Fibroblast of upper back skin (primary cell): ENCODE data around the gene HDAC7.
A peak's percentile ranks its signal among the peaks of the same experiment; 100 is the strongest.

ENCODE experiments used
- DNase-seq: peaks from one replicate; pipeline ENCODE4 v3.0.0-alpha.2; 2013

HDAC7 gene

DNA sequence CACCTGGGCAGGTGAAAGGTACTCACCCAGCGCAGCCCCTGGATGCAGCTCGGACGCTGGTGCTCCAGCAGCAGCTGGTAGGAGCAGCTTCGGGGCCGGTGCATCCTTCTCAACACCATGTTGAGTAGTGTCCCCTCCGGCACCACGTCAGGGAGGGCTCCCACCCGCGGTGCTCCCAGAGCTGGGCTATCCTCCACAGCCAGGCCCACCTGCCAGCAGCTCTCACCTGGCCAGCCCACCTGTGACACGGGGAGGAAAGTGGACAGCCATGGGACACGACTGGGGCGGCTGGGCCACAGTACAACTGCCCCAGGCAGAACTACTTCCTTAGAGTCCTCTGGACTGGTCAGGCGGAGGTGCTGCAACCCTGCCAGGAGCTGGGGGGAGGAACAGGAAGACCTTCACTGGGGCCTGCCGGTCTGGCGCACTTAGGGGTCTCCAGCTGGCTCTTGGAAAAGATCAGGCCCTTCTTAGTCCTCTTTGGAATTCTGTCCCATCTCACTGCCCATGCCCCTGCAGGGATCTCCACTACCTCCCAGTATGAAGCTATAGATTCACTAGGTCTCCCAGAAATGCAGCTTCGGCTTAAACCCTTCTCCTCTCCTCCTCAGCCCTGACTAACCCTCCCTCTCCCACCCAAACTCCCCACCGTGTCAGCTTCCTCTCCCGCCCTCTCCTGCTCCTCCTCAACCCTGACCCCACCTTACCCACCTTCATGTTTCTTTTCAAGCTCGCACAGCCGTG is 61.7 kb downstream of the HDAC7 start:
- DNase-seq: no peak

DNA sequence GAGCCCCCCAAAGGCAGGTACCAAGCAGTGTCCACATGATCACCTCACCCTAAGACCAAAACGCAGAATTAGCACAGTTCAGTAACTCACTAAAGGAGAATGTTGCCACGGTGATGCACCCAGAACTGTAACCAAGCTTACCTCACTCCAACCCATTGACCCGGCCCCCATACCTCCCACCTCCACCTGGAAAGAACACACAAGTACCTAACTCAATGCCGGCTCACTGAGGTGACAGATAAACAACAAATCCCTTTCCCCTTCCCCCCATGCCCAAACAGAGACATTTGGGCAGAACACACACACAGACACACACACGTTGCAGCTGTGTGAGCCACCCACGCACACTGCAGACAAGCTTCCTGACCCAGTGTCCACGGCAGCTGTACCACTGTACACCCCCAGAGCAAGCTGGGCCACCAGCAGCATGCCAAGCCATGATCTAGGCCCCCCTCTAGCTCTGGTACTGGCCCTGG is 62.3 kb downstream of the HDAC7 start:
- DNase-seq: no peak

DNA sequence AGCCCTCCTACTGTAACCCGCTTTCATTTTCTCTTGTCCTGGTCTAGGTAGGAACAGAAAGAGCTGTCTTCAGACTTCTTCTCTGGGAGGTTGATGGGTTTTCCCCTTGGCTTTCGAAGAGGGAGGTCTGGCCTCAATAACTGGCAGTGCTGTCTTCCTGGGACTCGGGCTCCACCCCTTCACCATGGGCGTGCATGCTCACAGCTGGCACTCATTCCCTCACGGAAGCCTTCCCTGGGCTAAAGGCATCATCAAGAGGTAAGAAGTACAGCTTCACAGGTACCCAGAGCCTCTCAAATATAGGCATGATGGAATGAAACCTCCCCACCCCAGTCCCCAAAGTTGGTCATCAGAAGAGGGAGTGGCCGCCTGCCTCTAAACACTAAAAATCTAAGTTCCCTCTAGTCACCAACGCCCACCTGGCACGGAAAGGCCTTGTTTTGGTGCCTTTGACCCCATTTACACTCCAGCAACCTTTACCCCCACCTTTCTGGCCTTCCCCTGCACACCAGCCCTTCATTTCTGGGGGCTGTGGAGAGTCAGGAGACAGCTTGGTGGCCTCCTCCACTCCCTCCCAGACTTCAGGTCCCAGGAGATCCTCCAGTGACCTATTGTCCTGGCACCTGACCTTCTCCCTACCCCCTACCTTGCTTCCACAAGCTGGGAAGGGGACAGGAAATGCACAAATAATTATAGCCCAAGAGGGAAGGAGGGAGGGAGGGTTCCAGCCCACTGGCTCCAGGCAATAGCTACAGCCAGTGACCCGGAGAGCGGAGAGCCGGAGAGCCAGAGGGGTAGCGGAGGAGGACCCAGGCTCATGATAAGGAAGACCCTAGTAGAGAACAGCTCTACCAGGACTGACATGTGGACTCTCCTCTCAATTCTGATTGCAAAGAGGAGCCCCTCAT is 63.8 kb downstream of the HDAC7 start:
- no peak for DNase-seq

DNA sequence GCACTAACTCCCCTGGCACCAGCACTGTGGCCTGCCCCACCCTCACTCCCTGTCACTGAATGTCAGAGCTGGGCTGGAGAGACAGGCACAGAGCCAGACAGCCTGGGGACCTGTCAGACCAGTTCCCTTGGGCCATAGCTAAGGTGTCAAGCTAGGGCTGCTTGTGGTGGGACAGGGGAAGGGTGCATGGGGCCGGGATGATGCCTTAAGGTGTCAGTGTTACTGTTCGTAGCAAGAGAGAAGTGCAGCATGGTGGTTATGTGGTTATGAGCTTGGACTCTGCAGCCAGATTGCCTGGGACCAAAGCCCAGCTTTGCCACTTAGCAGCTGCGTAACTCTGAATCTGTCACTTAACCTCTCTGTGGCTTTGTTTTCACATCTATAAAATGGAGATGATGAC is 64.8 kb downstream of the HDAC7 start:
- DNase-seq: no peak

DNA sequence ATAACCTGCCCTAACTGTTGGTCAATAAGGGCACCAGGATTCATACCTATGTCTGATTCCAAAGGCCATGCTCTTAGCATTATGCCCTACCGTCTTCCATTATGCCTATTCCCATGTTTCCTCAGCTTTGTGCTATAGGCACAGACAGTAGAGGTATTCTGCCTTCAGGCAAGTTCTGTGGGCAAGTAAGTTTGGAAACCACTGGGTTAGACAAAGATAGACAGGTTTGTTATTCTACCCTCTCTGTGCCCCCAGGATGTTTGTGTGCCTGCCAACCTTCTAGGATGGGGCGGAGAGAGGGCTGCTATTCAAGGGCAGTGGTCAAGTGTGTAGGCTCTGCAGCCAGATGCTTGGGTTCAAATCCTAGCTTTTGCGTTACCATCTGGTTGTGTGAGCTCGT is 65.6 kb downstream of the HDAC7 start:
- DNase-seq: no peak

DNA sequence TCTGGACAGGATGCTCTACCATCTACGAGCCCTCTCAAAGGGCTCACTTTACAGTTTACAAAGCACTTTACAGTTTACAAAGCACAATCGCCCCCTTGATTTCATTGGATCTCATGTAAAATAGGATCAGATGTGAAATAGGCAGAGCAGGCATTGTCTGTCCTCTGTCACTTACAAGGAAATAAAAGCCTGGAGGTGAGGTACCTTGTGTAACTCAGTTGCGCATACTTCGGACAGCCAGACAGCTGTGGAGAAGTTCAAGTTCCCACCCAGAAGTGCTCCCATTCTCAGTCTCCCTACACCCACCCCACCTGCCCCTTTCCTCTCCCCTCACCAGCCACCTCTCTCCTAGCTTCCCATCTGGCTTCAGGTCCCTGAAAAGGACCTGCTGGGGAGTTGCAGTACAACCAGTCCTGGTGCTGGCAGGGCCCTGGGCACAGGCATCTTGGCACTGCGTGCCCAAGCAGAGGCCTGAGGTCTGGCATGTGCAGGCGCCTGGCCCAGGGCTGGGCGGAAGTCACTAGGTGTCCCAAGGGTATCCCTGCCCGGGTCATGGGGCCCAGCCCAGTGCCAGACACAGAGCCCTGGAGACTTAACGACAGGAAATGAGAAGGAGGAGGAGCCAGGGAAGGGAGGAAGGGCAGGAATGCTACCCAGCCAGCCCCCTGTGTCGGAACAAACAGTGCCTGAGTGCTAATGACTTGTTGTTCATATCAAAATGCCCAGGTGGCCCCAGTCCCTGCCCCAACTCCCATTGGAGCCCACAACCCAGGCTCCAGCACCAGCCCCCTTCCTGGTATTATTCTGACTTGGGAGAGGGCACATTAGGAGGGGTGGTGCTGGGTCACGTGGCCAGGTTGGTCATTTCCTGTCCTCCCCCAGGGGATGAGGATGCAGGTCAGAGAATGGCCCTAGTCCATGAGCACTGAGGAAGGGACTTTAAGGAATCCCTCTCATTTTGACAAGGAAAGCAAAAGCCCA is 66.4 kb downstream of the HDAC7 start:
- DNase-seq: no peak

DNA sequence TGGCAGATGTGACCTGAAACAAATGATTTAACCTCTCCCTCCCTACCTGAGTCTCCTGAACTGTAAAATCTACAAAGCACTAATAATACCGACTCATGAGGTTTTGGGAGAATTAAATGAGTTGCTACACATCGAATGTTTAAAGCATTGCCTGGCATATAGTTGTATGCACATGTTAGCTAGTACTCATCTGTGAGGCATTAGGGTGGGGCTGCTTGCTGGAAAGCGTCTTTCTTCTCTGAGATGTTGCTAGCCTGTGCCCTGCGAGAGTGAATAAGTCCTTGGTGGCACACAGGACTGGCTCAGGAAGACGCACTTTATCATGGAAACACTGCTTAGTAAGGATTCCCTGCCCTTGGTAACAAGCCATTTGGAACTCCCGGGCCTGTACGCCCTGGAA is 67.2 kb downstream of the HDAC7 start:
- peak; percentile 34 for DNase-seq

DNA sequence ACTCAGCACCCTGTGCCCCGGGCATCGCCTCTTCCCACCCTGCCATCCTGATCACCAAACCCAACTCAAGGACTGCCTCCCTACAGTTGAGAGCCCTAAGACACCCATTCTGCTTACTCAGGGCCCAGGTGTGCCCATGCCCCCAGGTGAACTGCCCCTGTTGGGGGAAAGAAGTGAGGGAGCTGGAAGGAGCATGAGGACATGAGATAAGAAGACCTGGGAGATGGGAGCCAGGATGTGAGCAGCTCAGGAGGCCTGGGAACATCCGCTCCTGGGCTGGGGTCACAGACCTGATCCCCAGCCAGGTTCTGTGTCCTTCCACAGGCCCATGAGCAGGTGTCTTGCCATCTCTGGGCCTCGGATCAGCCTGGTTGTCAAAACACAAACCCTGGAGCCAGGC is 67.6 kb downstream of the HDAC7 start:
- DNase-seq: no peak

DNA sequence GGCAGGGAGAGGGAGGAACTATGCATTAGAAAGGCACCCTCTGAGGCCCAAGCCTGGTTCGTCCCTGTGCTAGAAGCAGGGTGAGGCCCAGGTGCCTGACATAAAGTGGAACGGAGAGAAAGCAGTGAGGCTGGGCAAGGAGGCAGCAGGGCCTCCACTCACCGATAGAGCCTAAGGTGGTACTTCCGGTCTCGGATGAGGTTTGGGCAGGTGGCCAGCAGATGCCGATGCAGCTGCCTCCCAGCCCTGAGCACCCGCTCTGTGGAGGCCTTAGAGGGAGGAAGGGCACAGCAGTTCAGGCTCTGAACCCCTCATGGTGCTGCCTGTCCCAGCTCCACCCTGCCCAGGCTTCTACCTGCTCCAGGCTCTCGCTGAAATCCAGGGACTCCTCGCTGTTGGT is 68.1 kb downstream of the HDAC7 start:
- no peak for DNase-seq

DNA sequence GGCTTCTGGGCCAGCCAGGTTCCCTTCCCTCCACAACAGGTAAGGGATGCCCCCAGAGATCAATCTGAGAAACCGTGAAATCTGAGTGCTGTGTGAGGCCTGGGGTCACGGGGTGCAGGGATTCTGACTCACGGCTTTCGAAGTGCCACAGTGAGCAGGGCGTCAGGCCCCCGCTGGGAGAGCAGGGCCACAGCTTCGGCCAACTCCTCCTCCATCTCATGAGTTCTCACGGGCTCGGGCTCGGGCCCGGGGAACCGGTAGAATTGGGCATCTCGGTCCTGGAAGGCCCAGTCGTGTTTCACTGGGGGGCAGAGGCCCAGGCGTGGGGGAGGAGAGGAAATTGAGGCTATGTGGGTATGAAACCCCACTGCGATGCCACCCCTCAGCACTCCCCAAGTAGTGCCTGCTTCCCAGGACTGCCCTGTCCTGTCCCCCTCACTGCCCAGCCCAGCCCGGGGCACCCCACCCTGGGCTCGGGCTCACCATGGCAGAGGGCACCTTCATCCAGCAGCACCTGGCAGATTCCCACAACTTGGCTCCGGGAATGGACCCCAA is 68.7 kb downstream of the HDAC7 start:
- DNase-seq: no peak

DNA sequence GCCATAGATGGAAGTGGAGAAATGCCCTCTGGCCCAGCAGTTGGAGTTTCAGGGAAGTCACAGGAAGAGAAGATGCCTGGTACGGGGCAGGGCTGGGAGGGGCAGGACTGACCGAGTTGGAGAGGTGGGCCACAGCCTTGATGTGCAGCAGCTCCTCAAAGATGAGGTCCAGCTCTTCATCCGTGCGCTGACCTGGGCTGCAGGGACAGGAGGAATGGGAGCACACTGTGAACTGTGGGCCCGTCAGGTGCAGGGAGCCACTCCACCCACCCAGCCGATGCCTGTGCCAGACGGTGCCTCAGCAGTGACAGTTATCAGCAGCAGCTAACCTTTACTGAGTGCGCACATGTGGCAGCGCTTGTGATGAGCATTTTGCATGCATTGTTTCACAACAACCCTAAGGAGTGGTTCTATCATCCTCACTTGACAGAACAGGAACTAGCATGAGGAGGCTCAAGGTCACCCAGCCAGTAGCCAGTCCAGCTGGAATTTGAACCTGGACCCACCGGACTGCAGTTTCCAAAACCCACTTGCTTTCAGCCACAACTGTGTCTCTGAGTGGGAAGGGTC is 69.4 kb downstream of the HDAC7 start:
- DNase-seq: no peak

DNA sequence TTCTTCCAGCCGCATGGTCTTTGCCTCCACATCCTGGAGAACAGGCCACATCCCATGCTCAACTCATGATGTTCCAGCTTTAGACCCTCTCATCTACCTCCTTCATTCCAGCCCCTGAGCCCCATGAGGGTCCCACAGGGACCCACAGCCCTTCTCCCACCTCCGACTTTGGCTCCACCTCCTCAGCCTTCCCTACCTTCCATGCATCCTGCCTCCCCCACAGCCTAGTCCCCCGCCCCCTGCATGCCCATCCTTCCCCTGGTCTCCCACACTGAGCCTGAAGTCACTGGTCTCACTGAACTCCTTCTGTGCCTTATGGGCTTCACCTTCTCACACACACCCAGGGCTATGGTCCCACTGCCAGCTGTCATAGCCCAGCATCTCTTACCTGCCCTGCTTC is 70.8 kb downstream of the HDAC7 start:
- DNase-seq: no peak

DNA sequence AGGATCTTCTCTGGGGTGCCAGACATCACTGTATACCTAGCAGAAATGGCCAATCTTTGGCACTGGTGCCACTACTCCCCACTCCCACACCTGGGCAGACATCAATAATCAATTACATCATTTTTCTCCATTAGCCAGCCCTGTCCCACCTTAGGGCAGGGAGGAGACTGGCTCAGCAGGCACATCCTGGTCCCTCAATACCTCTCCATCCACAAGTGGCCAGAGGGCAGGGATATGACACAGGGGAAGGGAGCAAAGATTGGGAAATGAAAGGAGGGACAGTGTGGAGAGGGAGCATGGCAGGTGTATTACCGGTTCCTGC is 71.2 kb downstream of the HDAC7 start:
- no peak for DNase-seq

DNA sequence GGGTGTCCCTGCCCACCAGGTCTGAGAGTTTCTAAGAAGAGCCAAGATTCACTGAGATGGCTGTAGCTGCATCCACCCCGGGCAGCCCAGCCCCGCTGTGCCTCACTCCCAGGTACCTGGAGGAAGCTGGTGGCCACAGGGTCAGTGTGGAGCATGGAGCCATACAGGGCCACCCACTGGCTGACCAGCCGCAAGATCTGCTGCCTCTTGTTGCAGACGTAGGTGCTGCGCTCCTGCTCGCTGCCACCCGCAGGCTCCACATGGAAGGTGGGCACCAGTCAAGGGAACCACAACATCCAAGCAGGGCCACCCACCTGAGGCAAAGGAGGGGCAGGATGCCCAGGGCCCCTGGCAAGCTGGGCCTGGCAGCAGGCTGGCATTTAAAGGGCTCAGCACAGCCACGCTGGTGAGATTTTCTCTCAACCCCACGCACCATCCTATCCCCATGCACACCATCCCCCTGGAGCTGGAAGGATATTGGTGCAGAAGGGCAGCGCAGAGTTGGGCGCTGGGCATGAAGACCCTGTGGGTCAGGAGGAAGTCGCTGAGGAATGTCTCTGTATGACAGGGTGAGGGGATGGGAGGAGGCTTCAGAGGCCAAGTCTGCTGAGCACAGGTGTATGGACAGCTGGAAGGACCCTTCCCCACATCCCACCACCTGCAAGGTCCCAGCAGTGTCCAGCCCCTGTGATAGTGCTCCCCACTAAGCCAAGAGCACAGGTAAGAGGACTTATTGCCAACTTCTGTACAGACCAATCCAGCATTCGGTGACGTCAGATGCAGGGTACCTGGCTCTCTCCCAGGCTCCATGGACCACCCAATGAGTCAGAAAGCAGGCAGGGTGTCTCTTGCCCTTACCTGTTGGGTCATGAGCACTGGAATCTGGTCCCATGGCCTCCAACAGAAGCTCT is 71.9 kb downstream of the HDAC7 start:
- no peak for DNase-seq

DNA sequence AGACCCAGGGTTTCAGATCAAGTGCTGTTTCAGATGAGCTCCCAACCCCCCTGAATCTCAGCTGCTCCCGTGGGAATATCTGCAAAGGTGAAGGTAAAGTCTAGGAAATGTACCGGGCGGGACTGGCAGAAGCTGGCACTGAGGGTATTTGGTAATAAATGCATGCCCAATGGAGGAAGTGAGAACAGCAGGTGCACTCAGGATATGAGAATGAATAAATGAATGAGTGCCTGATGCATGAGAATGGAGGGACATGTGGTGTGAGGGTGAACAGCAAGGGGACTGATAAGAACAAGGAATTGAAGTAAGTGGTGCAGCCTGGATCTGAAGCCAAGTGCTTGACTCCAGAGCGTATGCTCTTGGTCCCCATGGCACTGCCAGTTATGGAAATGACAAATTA is 72.6 kb downstream of the HDAC7 start:
- no peak for DNase-seq

DNA sequence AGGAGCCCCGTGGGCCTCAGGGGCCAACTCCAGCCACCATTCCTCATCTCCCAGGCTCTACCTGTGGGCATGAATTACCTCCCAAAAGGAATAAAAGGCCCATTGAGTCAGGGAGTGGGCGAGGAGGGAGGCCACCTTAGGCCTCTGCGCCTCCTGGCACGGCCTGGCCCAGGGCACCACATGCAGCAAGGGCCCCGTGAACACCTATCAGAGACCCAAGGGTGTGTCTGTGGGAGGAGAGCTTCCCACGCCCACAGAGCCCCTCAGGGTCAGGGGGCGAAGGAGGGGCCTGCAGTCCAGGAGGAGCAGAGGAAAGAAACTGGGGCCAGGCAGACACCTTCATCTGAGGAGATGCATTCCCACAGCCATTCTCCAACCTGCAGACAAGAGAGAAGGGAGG is 73.2 kb downstream of the HDAC7 start:
- no peak for DNase-seq

DNA sequence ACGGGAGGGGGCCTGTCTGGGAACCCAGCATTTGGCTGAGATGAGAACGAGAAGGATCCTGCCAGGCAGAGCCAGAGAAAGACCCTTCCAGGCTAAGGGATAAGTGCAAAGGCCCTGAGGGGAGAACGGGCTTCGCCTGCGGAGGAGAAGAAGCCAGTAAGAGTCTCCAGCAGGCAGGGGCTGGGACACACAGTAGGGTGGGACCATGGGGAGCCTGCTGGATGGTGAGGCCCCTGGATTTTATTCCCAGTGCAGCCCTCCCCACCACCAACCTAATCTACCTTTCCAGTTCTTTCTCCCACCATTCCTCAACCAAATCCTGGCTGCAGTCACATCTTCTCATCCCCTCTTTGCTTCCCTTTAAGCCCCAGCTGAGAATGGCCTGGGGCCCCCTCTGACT is 73.6 kb downstream of the HDAC7 start:
- DNase-seq: no peak

DNA sequence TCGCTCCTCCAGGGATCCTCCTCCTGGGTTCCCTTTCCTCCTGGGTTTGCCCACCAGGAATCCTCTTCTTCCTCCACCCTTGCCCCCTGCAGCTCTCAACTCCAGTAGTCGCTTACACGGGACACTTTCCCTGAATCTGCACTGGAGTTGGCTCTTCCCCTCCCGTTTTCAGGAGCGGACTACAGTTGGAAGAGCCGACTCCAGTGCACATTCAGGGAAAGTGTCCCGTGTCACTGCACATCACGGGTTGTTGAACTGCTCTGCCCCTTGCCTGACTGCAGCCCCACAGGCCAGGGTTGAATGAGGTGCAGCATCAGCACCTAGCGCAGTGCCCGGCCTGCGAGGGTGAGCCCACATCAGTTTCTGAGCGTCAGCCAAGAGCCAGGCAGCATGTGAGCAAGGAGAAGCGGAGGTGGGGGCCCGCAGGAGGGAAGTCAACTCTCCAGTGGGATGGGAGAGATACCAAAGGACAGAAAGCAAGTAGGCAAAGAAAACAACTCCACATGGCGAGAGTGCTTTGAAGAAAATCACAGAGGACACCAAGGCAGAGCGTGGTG is 74.1 kb downstream of the HDAC7 start:
- no peak for DNase-seq

DNA sequence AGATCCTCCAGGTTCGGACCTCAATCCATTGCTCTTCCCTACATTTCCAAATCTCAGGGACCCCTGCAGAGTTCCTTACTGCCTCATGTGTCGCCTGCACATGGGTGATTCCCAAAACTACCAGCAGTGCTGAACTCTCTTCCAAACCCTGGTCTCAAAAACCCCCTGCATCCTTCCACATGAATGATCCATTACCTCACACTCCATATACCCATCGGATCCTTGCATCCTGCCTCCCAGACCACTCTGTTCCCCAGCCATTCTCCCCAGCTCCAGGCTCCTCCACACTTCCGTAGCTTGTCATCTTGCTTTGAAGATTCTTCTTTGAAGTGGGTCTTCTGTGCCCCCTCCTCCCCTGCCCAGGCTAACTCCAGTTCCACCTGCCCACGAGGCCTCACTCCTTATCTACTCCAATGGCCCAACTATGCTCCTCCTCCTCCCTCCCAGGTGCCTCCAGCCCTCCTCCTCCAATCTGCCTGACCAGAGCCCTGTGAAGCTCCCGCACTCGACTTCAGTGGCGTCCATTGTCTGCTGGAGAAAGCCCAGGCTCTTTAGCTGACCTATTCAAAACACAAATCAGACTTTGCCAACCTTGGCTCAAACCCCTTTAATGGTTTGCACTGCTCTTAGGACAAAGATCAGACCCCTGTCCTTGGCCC is 74.8 kb downstream of the HDAC7 start:
- DNase-seq: no peak

DNA sequence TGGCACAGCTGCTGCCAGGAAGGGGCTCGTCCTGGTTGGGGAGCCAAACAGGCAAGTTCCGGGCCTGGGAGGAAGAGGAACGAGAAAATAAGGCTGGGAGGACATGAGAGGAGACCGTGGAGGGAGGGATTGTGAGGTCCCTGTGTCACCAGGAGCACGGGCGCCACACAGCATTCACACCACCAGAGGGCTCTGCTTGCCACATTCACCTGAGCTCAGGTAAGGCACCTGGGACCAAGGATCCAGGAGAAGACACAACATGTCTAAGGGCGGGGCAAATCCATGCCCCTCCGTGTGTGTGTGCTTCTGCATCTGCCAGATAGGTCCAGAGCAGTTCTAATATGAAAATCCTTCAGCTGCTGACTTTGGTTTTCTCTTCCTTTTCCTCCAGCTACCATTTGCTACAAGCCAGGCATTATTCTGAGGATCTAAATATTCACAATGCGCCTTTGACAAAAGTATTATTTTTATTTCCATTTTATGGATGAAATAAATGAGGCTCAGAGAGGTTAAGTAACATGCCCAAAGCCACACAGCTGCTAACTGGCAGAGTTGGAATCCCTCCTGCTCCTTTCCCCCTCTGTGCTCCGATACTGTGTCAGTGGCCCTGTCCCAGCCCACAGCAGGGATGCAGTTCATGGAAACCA is 75.6 kb downstream of the HDAC7 start:
- no peak for DNase-seq
